ENCODE results near the gene HYOU1.
A peak's percentile ranks its signal among the peaks of the same experiment; 100 is the strongest.
"Not testable (repeated sequence)": the region's sequence is repeated elsewhere in the genome, so short reads cannot be mapped to it uniquely, and the experiment has no call there.

HYOU1 gene

GRCh38 chr11:119019996-119020395, 37.0 kb downstream of the HYOU1 start:
- TF ChIP-seq ZC3H10 (CRISPR knock-in tag; IDR thresholded peaks at IDR 0.05) (no peak), TCF4 (CRISPR knock-in tag; IDR thresholded peaks at IDR 0.05; ENCODE audit: borderline replicate concordance) (no peak), PPARA (CRISPR knock-in tag; IDR thresholded peaks at IDR 0.05; ENCODE audit: borderline replicate concordance) (no peak), ARNTL (CRISPR knock-in tag; IDR thresholded peaks at IDR 0.05; ENCODE audit: borderline replicate concordance, low read depth) (no peak), ZNF565 (CRISPR knock-in tag; conservative IDR thresholded peaks at IDR 0.05; ENCODE audit: low read depth) (no peak), ZFP30 (CRISPR knock-in tag; IDR thresholded peaks at IDR 0.05) (no peak), RARB (CRISPR knock-in tag; IDR thresholded peaks at IDR 0.05) (no peak), TSHZ2 (CRISPR knock-in tag; IDR thresholded peaks at IDR 0.05) (no peak), CSRNP3 (CRISPR knock-in tag; IDR thresholded peaks at IDR 0.05) (no peak), GLIS3 (CRISPR knock-in tag; IDR thresholded peaks at IDR 0.05) (no peak), CREB5 (CRISPR knock-in tag; IDR thresholded peaks at IDR 0.05; ENCODE audit: low read depth) (no peak), TOX (CRISPR knock-in tag; IDR thresholded peaks at IDR 0.05; ENCODE audit: borderline replicate concordance) (no peak), ESRRG (CRISPR knock-in tag; IDR thresholded peaks at IDR 0.05) (no peak), ZNF70 (CRISPR knock-in tag; IDR thresholded peaks at IDR 0.05) (no peak), BACH2 (CRISPR knock-in tag; IDR thresholded peaks at IDR 0.05; ENCODE audit: borderline replicate concordance) (no peak)
- ATAC-seq, result no peak

GRCh38 chr11:119018074-119018938, 38.7 kb downstream of the HYOU1 start, which contains the start of the genes RPS25 and TRAPPC4:
TSS of gene RPS25 (minus strand) at chr11:119018343. CDS start at chr11:119018284, 59 bp downstream.
TSS of gene TRAPPC4 (plus strand) at chr11:119018766. CDS start at chr11:119018796, 30 bp downstream.
- ATAC-seq, result peak; percentile 93
- TF ChIP-seq TOX (CRISPR knock-in tag; IDR thresholded peaks at IDR 0.05; ENCODE audit: borderline replicate concordance) (no peak), ZNF8 (CRISPR knock-in tag; IDR thresholded peaks at IDR 0.05) (no peak), PPARA (CRISPR knock-in tag; IDR thresholded peaks at IDR 0.05; ENCODE audit: borderline replicate concordance) (no peak), CSRNP3 (CRISPR knock-in tag; IDR thresholded peaks at IDR 0.05) (no peak), ZFP30 (CRISPR knock-in tag; IDR thresholded peaks at IDR 0.05) (no peak), ZNF70 (CRISPR knock-in tag; IDR thresholded peaks at IDR 0.05) (no peak), ARNTL (CRISPR knock-in tag; IDR thresholded peaks at IDR 0.05; ENCODE audit: borderline replicate concordance, low read depth) (no peak), ZC3H10 (CRISPR knock-in tag; IDR thresholded peaks at IDR 0.05) (no peak)

- not testable (repeated sequence) for ATAC-seq
These were observed 39.6 kb downstream of the HYOU1 start for GRCh38 chr11:119017377-119017776.

GRCh38 chr11:119016216-119017009, 40.6 kb downstream of the HYOU1 start:
- ATAC-seq, result no peak
- TF ChIP-seq TOX (CRISPR knock-in tag; IDR thresholded peaks at IDR 0.05; ENCODE audit: borderline replicate concordance) (no peak), GLIS3 (CRISPR knock-in tag; IDR thresholded peaks at IDR 0.05) (no peak), BACH2 (CRISPR knock-in tag; IDR thresholded peaks at IDR 0.05; ENCODE audit: borderline replicate concordance) (no peak), POU6F1 (CRISPR knock-in tag; IDR thresholded peaks at IDR 0.05; ENCODE audit: borderline replicate concordance, low read depth) (no peak), ZNF8 (CRISPR knock-in tag; IDR thresholded peaks at IDR 0.05) (no peak), ZNF565 (CRISPR knock-in tag; conservative IDR thresholded peaks at IDR 0.05; ENCODE audit: low read depth) (no peak), ZFP3 (CRISPR knock-in tag; IDR thresholded peaks at IDR 0.05) (no peak), CSDC2 (CRISPR knock-in tag; IDR thresholded peaks at IDR 0.05) (no peak), SNAI2 (CRISPR knock-in tag; IDR thresholded peaks at IDR 0.05) (no peak), ISL1 (CRISPR knock-in tag; IDR thresholded peaks at IDR 0.05) (no peak), OSR1 (CRISPR knock-in tag; IDR thresholded peaks at IDR 0.05) (no peak), PATZ1 (CRISPR knock-in tag; IDR thresholded peaks at IDR 0.05; ENCODE audit: borderline replicate concordance) (no peak), RARB (CRISPR knock-in tag; IDR thresholded peaks at IDR 0.05) (no peak)

All from SK-N-SH treated with all-trans-retinoic acid at 6 μM for 48 hours (cell line).